GM12864 (cell line): Measurements from ENCODE around the gene SLC2A5.

ENCODE experiments used
- DNase-seq: peaks from one replicate; pipeline ENCODE4 v3.0.0-alpha.2; 2011; ENCODE audit warnings: low read depth
- H3K4me3 ChIP-seq: 2 replicates; pipeline ENCODE4 v1.5.1; 2011; ENCODE audit warnings: mild to moderate bottlenecking, low read depth, low read length, control low read depth
- CTCF ChIP-seq: IDR thresholded peaks from 2 replicates; pipeline ENCODE4 v1.5.1; 2011; ENCODE audit warnings: low read depth, mild to moderate bottlenecking, moderate library complexity, low read length, control low read depth, inconsistent platforms; ENCODE audit errors: missing control alignments

Gene SLC2A5

GRCh38 chr1:9016455-9016854 is 53.0 kb downstream of the SLC2A5 start:
- no peak for DNase-seq
- no peak overlapping the region for H3K4me3 ChIP-seq
- no peak for TF ChIP-seq CTCF

GRCh38 chr1:9014475-9015375 is 54.7 kb downstream of the SLC2A5 start:
- DNase-seq: no peak
- TF ChIP-seq CTCF: no peak
- no peak overlapping the region for H3K4me3 ChIP-seq

GRCh38 chr1:9013819-9014218 is 55.6 kb downstream of the SLC2A5 start:
- TF ChIP-seq CTCF: no peak
- no peak overlapping the region for H3K4me3 ChIP-seq
- no peak for DNase-seq

GRCh38 chr1:9010781-9011323 is 58.6 kb downstream of the SLC2A5 start:
- DNase-seq: no peak
- no peak overlapping the region for H3K4me3 ChIP-seq
- TF ChIP-seq CTCF: no peak

- DNase-seq: no peak
- TF ChIP-seq CTCF: peak; percentile 91
- no peak overlapping the region for H3K4me3 ChIP-seq
Observed at GRCh38 chr1:9009438-9010370, 59.7 kb downstream of the SLC2A5 start.

- TF ChIP-seq CTCF: no peak
Observed at GRCh38 chr1:9008236-9008635, 61.2 kb downstream of the SLC2A5 start.

More at GRCh38 chr1:9008236-9008635, 61.2 kb downstream of the SLC2A5 start:
- DNase-seq: no peak
- no peak overlapping the region; the same call in 1 of the 2 replicates for H3K4me3 ChIP-seq
